Esophagus muscularis mucosa (tissue), 4 donors: ENCODE measurements around the gene KLRC4.

Experiments used
- CTCF ChIP-seq, 3 experiments: fragments of 200-600 bp in 2 of 3; fragments of 450-650 bp in 1 of 3; sonication (generic) in 2 of 3; IDR thresholded peaks; one replicate each; pipeline ENCODE4 v1.5.1; 2017 to 2019; ENCODE audit warnings: antibody characterized with exemption in 3 of 3, mild to moderate bottlenecking in 2 of 3, moderate library complexity in 1 of 3
- EP300 ChIP-seq: sonication (generic); formaldehyde crosslinking; IDR thresholded peaks from one replicate; pipeline ENCODE4 v1.6.1; 2017; ENCODE audit warnings: antibody characterized with exemption
- POLR2A ChIP-seq: fragments of 450-650 bp; IDR thresholded peaks from one replicate; pipeline ENCODE4 v1.6.1; 2017; ENCODE audit warnings: antibody characterized with exemption, moderate library complexity, mild to moderate bottlenecking, low read depth
- POLR2AphosphoS5 ChIP-seq, 2 donors: sonication (generic); formaldehyde crosslinking; IDR thresholded peaks; one replicate each; pipeline ENCODE4 v1.6.1; 2017; ENCODE audit warnings: antibody characterized with exemption in 2 of 2

DNA sequence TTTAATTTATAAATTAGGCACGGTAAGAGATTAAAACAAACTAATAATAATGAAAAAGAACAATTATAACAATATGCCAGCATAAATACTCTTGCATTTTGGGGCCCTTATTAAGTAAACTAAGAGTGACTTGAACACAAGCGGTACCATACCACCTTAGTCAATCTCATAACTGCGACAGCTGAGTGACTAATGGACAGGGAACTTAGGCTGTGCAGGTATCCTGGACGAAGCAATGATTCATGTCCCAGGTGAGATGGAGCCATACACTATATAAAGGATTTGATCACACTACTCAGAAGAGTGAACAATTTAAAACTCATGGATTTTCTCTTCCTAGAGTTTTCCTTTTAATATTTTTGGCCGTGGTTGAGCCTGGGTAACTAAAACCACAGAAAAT lies 4.3 kb downstream of the KLRC4 start:
- TF ChIP-seq CTCF (IDR thresholded peaks at IDR 0.05) (no peak), POLR2AphosphoS5 (IDR thresholded peaks at IDR 0.05) (no peak), POLR2A (no peak), EP300 (no peak)
